HG02973 (cell line): ENCODE measurements around the gene CDC42BPG.
A peak's percentile ranks its signal among the peaks of the same experiment; 100 is the strongest.
"Not testable (repeated sequence)": the region's sequence is repeated elsewhere in the genome, so short reads cannot be mapped to it uniquely, and the experiment has no call there.

ENCODE experiments used
- ATAC-seq: cut with Tn5 transposase; IDR thresholded peaks from one replicate; pipeline ENCODE4 v1.9.1; 2021; ENCODE audit warnings: moderate library complexity; ENCODE audit not compliant: unreplicated experiment

The CDC42BPG gene

GRCh38 chr11:64837887-64838351 lies 6.5 kb downstream of the CDC42BPG start:
- no peak for ATAC-seq

DNA sequence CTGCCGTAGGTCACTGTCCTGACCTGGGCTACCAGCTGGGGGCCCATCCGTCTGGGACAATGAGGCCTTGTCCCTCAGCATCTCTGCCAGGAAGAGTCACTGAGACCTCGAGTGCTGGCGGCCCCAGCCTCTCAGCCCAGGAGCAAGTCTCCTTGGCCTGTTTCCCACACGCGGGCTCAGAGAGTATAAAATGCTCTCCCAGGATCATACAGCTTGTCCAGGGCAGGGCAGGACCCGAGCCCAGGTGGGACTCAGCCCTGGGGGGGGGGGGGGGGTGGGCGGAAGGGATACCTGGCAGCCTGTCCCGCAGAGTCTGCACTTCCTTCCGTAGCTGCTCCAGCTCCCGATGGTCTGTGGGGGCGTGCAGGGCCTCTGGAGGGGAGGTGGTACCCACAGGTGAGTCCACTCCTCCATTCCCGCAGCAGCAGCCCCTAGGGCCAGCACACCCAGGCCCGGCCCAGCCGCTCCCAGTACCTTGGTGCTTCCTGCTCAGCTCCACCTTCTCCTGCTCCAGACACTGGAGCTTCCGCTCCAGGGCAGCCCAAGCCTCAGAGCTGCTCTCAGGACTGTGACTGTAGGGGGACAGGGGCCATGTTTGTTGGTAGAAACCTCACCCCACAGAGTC lies 7.9 kb downstream of the CDC42BPG start:
- ATAC-seq, result no peak

- no peak for ATAC-seq
These were observed 8.6 kb downstream of the CDC42BPG start for GRCh38 chr11:64835616-64836447.

- ATAC-seq, result no peak
These were observed 9.5 kb downstream of the CDC42BPG start for GRCh38 chr11:64834723-64835615.

GRCh38 chr11:64834031-64834722 lies 10.3 kb downstream of the CDC42BPG start:
- no peak for ATAC-seq

DNA sequence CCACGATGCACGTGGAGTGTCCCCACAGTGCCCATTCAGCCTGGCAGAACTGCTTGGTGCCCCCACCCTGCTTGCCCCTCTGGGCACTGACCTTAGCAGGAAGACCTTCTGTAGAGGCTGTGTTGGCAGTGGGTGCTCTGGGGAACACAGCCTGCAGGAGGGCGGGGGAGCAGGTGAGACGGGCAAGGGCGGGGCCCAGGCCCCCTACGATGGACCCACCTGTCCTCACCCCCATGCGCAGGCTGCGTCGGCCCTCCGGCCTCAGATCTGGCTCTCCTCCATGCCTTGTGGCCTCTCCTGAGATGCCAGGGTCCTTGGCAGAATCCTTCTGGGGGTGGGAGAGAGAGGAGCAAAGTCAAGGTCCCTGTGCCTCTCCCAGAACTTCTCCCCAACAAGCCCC lies 10.9 kb downstream of the CDC42BPG start:
- no peak for ATAC-seq

- ATAC-seq, result no peak
These were observed 11.3 kb downstream of the CDC42BPG start for GRCh38 chr11:64833198-64833502.

- no peak for ATAC-seq
These were observed 11.8 kb downstream of the CDC42BPG start for GRCh38 chr11:64832467-64833197.

- ATAC-seq, result no peak
These were observed 13.0 kb downstream of the CDC42BPG start for GRCh38 chr11:64831411-64831891.

DNA sequence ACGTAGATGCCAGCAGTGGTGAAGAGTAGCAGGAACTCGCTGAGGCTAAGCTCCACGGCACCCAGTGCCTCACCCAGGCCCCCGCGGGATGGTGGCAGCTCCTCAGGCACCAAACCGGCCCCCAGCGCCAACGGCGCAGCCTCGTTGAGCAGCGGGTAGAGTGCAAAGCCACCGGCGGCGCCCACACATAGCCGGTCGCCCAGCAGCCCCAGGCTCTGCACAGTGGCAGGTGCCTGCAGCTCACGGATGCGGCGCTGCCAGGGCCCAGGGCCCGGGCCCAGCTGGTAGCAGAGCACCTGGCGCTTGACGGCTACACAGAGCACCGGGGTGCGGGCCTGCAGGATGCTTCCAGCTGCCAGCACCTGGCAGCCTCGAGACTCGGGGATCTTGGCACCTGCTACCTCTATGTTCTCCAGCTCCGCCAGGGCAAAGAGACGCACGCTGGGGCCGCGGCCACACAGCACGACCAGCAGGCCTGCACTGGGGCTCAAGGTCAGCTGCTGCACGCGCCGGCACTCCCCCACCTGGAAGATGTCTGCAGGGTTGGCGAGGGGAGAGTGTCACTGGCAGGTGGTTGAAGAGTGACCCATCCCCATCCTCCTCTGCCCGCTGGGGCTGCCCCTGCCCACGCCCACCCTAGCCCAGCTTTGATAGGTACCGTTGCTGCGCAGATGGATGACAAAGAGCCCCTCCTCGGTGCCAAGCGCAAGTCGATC lies 14.8 kb downstream of the CDC42BPG start:
- ATAC-seq, result no peak

GRCh38 chr11:64827451-64827839 lies 17.0 kb downstream of the CDC42BPG start:
- no peak for ATAC-seq

DNA sequence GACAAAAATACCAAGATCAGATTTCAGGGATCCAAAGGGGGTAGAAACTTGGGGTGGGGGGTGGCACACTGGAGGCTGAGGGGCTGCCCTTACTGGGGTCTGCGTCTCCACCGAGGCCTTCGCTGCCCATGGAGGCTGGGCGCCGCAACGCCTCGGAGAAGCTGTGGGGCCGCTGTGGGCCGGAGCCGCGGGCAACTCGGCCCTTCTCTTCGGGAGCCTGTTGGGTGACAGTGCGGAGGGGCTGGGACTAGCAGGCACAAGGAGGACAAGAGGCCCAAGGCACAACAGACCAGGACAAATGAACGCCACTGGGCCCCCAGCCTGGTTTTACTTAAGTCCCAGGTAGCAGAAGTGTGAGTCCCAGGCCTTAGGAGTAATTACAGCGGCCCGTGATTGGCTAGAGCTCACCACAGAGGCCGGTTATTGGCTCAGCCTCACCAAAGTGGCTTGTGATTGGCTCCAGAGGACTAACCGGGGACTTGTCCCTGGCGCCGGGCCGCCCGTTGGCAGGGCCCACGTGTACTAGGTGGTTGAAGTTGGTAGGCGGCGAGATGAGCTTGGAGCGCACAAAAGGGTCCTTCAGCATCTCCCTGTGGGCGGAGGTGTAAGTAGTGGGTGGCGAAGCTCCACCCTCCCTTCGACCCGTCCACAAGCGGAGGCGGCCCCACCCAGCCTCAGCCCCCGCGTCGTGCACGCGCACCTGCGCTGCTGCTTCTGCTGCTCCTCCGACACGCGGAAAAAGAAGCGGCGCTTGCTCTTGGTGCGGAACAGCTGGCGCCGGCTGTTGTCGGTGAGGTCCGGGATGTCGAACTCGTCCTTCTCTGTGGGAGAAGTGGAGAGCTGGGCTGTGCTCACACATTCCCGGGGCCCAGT lies 17.6 kb downstream of the CDC42BPG start:
- no peak for ATAC-seq

DNA sequence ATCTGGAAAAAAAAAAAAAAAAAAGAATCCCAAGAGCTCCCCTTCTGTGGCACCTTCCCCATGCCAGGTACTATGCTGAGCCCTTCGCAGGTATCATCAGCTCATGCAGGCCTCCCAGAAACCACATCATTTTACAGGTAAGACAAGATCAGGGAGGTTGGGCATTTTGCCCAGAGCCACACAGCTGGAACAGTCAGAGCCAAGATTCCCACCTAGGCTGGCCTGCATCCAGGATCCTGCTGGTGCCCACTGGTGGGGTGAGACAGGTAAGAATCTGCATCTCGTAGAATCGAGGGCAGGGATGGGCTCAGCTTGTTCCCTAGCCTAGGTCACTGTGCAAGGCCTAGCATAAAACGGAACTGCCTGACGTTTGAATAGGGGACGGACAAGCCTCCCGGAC lies 18.4 kb downstream of the CDC42BPG start:
- no peak for ATAC-seq

GRCh38 chr11:64823568-64824119 lies 20.8 kb downstream of the CDC42BPG start:
- ATAC-seq, result no peak

- ATAC-seq, result no peak
These were observed 27.0 kb downstream of the CDC42BPG start for GRCh38 chr11:64817476-64817875.

DNA sequence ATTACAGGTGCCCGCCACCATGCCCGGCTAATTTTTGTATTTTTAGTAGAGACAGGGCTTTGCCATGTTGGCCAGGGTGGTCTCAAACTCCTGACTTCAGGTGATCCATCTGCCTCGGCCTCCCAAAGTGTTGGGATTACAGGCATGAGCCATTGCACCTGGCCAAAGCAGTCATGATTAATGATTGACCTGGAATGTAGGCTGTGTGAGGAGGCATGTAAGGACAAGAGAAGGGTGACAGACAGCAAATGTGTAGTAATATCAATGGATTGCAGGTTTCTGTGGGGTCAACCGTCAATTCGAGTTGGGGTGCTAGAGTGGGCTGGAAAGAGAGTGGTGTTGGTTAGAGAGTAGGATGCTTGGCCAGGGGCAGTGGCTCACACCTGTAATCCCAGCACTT lies 29.0 kb downstream of the CDC42BPG start:
- ATAC-seq, result not testable (repeated sequence)

GRCh38 chr11:64814712-64815187 lies 29.7 kb downstream of the CDC42BPG start:
- peak; percentile 43 for ATAC-seq

DNA sequence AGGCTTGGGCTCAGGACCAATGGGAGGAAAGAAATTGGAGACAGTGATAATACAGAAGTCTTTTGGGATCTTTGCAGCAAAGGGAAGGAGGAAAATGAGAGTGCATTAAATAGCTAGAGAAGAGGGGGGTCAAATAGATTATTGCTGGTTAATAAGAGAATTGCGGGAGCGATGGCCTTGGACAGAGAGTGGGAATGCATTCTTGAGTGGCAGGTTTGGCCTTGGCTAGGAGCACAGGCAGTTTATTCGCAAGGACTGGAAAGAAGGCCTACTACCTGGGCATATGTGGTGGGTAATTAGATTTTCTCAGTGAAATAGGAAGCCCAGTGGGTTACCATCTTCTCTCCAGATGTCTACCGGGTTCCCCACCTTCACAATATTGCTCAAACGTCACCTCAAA lies 30.6 kb downstream of the CDC42BPG start:
- no peak for ATAC-seq
